Caki2 (cell line): ENCODE results near the gene DAB2IP. TPM values are rescaled to one million over a fixed set of nuclear protein-coding genes. Genes with fewer than 3 reads are reported as not detected.
"Not testable (repeated sequence)": the region's sequence is repeated elsewhere in the genome, so short reads cannot be mapped to it uniquely, and the experiment has no call there.

ENCODE experiments used
- DNase-seq: peaks from one replicate; pipeline ENCODE4 v3.0.0-alpha.2; 2015; ENCODE audit warnings: low read depth
- in situ Hi-C: cut with HindIII; loops from 2 replicates; pipeline ENCODE4 v1.10.0; 2016; ENCODE audit warnings: low sequenced_read_pairs, low pct_unique_long_range_greater_than_20kb, mixed read lengths
- total RNA-seq: library from RNA; depleted of rRNA; stranded (reverse); fragments of >200 nt; shearing (Covaris generic); gene quantifications from 2 replicates; pipeline ENCODE4 v1.2.3, GENCODE V29; 2014; ENCODE audit warnings: low replicate concordance

Gene DAB2IP
- total RNA-seq, 1 experiment from 2014 or later: 0.84 TPM

DNA sequence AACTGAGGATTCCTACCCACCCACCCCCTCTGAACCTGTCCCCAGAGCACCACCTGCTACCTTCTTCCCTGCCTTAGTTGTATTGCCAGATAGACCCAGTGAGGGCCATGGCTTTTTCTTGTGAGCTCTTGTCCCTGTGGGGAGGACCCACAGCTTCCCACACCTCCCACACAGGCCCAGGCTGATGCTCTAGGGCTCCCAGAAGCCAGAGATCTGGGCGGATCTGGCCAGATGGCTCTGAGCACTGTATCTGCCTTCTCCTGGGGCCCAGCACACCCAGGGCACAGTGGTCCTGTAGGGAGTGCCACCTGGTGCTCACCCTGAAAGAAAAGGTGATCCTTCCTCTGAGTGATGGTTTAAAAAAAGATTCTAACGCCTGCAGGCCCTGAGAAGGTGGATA lies 131.7 kb downstream of the DAB2IP start:
- in situ Hi-C loops: no loop called here
- DNase-seq: no peak

- in situ Hi-C loops: no loop called here
- DNase-seq: no peak
These were observed 132.4 kb downstream of the DAB2IP start for GRCh38 chr9:121783521-121784507.

- in situ Hi-C loops: no loop called here
- no peak for DNase-seq
These were observed 133.4 kb downstream of the DAB2IP start for GRCh38 chr9:121784731-121785411.

GRCh38 chr9:121785673-121786542 lies 134.5 kb downstream of the DAB2IP start:
- no peak for DNase-seq
- in situ Hi-C loops: no loop called here

DNA sequence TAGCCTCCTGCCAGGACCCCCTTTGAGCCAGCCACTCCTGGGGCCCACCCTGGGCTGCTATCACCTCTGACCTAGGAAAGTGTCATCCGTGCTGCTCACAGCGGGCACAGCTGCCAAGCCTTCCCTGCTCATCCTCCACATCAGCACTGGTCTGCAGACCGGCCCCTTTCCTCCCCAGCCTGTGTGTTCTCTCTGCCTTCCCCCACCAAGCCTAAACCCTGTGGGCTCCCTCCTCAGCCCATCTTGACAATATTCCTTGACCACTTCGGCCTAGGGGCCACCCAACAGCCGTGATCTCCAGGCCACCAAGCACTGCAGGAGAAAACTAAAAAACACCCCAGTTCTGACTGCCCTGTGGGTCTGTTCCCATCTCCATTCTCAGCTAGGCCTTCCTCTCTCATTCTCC lies 135.1 kb downstream of the DAB2IP start:
- in situ Hi-C loops: no loop called here
- DNase-seq: no peak

DNA sequence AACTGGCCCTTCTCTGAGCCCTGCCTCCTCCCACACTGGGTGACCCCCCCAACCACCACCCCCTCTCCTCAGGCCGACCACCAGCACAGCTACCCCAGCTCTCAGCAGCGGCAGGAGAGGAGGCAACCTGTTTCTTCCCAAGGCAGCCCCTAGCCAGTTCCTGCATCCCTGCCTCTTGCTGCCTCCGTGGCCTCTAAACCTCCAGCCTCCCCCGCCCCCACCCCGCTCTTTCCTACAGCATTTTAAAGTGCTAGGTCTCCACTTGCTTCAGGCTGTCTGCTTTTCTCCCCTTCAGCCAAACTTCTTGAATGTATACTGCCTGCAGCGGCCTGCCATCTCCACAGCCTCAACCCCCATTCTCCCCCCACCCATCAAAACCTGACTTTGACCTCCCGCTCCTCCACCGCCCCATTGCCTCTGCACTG lies 135.6 kb downstream of the DAB2IP start:
- no peak for DNase-seq
- in situ Hi-C loops: no loop called here

DNA sequence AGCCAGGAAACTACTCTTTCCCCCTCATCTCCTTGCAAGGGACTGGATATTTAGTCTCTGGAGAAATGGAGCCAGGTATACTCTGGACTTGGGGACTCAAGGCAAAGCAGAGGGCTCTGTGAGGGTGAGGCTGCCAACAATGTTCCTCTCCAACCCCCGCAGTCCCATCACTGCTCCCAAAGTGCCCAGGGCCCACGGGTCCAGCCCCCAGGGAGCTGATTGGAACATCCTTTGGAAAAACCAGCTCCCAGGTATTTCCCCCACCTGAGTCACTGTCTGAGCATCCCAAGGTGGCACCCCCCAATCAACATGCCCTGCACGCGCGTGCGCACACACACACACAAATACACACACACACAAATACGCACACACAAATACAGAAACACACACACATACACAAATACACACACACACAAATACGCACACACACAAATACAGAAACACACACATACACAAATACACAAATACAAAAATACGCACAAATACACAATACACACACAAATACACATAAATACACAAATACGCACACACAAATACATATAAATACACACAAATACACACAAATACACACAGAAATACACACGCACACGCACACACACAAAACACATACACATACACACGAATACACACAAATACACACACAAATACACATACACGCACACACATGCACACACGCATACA lies 137.4 kb downstream of the DAB2IP start:
- no peak for DNase-seq
- in situ Hi-C loops: no loop called here

DNA sequence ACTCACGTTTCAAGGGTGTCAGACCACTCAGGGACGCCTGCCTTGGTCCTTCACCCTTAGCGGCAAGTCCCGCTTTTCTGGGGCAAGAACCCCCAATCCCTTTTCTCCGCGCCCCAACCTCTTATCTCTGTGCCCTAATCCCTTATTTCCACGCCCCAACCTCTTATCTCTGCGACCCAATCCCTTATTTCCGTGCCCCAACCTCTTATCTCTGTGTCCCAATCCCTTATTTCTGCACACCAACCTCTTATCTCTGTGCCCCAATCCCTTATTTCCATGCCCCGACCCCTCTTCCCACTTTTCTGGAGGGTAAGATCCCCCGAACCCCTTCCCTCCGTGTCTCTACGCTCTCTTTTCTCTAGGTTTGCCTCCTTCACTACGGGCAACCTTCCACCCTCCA lies 139.4 kb downstream of the DAB2IP start:
- in situ Hi-C loops: no loop called here
- DNase-seq: no peak

DNA sequence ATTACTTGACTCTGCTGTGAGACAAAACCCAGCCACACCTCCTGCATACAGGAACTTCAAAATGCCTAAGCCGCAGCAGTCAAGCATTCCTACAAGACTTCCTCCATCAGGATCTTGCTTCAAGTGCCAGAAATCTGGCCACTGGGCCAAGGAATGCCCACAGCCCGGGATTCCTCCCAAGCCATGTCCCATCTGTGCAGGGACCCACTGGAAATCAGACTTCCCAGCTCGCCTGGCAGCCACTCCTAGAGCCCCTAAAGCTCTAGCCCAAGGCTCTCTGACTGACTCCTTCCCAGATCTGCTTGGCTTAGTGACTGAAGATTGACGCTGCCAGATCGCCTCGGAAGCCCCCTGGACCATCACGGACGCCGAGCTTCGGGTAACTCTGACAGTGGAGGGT lies 141.0 kb downstream of the DAB2IP start:
- DNase-seq, in situ Hi-C loops: not testable (repeated sequence)

- DNase-seq, in situ Hi-C loops: not testable (repeated sequence)
These were observed 142.9 kb downstream of the DAB2IP start for GRCh38 chr9:121794334-121794733.

GRCh38 chr9:121797081-121797480 lies 145.6 kb downstream of the DAB2IP start:
- in situ Hi-C loops: no loop called here
- DNase-seq: no peak

DNA sequence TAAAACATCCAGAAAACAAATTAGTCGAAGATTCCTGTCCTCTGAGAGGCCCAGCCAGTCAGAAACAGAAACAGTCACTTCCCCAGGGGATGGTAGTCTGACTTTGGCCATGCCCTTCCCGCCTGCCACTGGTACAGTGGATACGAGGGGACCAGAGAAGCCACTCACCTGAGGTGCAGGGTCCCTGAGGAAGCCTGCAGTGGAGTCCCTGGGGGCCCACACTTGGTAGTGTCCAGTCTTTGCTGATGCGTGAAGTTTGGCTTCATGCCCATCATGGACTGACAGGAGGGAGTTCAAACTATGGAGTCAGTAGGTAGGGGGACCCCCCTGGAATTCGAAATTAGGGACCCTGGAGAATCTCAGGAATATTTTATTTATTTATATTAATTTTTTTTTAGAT lies 147.5 kb downstream of the DAB2IP start:
- DNase-seq: no peak
- in situ Hi-C loops: no loop called here

DNA sequence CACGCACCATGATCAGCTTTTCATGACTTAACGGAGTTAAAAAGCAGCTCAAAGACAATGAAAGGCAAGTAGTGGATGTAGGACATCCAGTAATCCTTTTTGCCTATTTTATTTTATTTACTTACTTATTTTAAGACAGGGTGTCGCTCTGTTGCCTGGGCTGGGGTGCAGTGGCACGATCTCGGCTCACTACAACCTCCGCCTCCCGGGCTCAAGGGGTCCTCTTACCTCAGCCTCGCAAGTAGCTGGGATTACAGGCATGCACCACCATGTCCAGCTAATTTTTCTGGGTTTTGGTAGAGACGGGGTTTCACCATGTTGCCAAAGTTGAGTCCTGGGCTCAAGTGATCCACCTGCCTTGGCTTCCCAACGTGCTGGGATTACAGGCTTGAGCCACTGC lies 148.9 kb downstream of the DAB2IP start:
- in situ Hi-C loops: no loop called here
- no peak for DNase-seq

- no peak for DNase-seq
- in situ Hi-C loops: no loop called here
These were observed 150.1 kb downstream of the DAB2IP start for GRCh38 chr9:121801579-121801978.

- in situ Hi-C loops: no loop called here
- no peak for DNase-seq
These were observed 151.3 kb downstream of the DAB2IP start for GRCh38 chr9:121802753-121803152.

DNA sequence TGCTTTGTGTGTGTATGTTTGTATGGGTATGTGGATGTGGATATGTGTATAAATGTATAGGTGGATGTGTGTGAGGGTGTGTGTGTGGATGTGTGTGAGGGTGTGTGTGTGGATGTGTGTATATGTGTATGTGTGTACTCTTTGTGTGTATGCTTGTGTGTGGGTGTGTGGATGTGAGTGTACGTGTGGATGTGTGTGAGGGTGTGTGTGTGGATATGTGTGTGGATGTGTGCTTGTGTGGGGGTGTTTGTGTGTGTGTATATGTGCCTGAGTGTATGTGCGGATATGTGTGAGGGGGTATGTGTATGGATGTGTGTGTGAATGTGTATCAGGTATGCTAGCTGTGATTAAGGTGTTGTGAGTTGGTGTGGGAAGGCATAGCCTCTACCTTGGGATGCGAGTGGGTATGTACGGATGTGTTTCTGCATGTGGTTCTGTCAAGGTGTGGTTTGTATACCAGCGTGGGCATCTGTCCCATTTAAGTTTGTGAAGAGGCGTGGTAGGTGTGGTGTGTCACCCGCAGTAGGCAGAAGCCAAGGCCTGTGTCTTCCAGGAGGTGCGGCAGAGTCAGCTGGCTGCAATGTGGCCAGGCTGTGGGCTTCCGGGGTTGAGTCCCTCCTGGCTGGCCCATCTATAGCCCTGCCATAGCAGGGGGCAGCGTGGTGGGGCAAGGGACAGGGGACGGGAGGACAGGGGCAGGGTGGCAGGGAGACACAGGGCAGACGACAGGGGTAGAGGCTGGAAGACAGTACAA lies 155.8 kb downstream of the DAB2IP start:
- in situ Hi-C loops: no loop called here
- no peak for DNase-seq

DNA sequence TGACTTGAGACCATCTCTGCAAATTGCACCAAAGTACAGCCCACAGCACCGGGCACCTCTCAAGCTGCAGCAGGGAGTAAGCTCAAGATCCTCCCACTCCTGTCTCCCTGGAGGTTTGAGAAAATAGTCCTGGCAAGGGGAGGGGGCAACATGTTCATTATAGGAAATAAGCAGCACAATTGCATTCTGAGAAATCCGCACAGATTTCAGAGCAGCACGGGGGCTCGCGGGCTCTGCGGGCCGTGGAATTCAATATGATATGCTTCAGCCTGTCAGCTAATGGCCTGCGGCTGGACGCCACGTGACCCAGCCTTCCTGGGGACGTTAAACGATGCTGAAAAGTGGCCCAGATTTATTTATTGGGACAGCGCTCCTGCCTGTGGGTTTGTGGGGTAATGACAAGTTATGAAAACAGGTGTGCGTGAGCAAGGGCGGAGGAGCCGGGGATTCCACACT lies 156.4 kb downstream of the DAB2IP start:
- no peak for DNase-seq
- in situ Hi-C loops: no loop called here
